Sigmoid colon (tissue), 4 donors: ENCODE measurements around the gene RTP2.

ENCODE experiments used
- EP300 ChIP-seq, 4 donors: sonication (generic); formaldehyde crosslinking; IDR thresholded peaks; one replicate each; pipeline ENCODE4 v1.6.1; 2017; ENCODE audit warnings: antibody characterized with exemption in 4 of 4
- POLR2A ChIP-seq, 2 donors: fragments of 450-650 bp; IDR thresholded peaks; one replicate each; pipeline ENCODE4 v1.6.1; 2016; ENCODE audit warnings: antibody characterized with exemption in 2 of 2, mild to moderate bottlenecking in 2 of 2, moderate library complexity in 2 of 2
- POLR2AphosphoS5 ChIP-seq, 4 donors: sonication (generic); formaldehyde crosslinking; IDR thresholded peaks; one replicate each; pipeline ENCODE4 v1.6.1; 2017; ENCODE audit warnings: antibody characterized with exemption in 4 of 4
- TF ChIP-seq, protein P1 (sequence below), 4 experiments: fragments of 450-650 bp in 3 of 4; fragments of 200-600 bp in 1 of 4; IDR thresholded peaks; one replicate each; pipeline ENCODE4 v1.5.1; 2016 to 2019; ENCODE audit warnings: antibody characterized with exemption in 4 of 4, mild to moderate bottlenecking in 3 of 4, moderate library complexity in 2 of 4

DNA sequence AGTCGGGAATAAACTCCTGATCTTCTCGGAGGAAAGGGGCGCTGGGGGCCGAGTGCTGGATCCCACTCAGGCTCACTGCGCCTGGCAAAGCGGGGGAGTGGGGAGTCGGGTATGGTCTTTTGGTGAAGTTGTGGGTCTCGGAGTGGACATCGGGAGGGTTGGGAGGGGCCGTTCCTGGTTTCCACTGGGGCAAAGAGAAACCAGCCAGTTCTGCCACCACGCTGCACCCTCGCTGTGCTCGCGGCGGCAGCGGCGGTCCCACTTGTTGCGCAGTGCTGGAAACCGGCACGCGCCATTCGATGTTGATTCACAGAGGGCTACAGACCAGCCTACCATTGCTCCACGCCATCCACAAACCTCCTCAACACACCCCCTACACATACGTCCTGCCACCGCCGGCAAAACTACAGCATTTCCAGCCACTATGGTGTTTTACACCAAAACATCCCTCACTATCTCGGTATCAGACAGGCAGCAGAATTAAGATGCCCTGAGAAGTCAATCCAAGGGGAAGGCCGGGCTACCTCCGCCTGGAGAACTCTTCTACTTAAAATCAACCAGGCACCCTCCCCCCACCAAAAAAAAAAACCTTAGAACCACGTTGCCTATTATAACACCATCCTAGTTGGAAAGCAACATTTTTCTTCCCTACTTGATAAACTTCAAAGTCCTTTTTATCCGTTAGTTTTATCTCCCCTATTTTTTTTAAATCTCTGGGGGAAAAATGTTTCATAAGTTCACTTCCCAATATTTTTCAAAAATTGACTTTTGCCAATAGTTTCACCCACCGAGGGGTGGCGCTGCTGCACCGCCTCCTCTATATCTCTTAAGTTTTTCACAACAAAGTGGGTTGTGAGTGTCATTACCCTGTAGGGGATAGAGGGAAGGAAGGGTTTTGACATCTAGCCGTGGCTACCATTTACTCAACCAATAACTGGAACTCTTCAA is 39.3 kb upstream of the RTP2 start:
- TF ChIP-seq, protein P1, sequence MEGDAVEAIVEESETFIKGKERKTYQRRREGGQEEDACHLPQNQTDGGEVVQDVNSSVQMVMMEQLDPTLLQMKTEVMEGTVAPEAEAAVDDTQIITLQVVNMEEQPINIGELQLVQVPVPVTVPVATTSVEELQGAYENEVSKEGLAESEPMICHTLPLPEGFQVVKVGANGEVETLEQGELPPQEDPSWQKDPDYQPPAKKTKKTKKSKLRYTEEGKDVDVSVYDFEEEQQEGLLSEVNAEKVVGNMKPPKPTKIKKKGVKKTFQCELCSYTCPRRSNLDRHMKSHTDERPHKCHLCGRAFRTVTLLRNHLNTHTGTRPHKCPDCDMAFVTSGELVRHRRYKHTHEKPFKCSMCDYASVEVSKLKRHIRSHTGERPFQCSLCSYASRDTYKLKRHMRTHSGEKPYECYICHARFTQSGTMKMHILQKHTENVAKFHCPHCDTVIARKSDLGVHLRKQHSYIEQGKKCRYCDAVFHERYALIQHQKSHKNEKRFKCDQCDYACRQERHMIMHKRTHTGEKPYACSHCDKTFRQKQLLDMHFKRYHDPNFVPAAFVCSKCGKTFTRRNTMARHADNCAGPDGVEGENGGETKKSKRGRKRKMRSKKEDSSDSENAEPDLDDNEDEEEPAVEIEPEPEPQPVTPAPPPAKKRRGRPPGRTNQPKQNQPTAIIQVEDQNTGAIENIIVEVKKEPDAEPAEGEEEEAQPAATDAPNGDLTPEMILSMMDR (IDR thresholded peaks at IDR 0.05): peak; percentile 72 to 88 (median 80)
- TF ChIP-seq POLR2AphosphoS5 (IDR thresholded peaks at IDR 0.05) (peak; percentile 31 to 70 (median 60)), POLR2A (IDR thresholded peaks at IDR 0.05) (peak in 1 of 2 donors; percentile 19), EP300 (IDR thresholded peaks at IDR 0.05) (no peak)
